ENCODE measurements around the gene PCOLCE2. TPM values are rescaled to one million over a fixed set of nuclear protein-coding genes. Genes with fewer than 3 reads are reported as not detected.
A peak's percentile ranks its signal among the peaks of the same experiment; 100 is the strongest.

The PCOLCE2 gene
- total and polyA plus RNA-seq, 5 donors = 110 to 172 (median 128) TPM

- peaks cover 2% of the 10 kb centered on the region for H3K9me3 ChIP-seq (ENCODE audit: control insufficient read depth, low read length)
- intact Hi-C loops (cut with DNase I) = no loop called here
- ATAC-seq = no peak
- 59% methylated on average over 2 of the region's 2 CpGs for WGBS
- DNase-seq = no peak
- H3K27ac ChIP-seq (ENCODE audit: low read length) = no peak overlapping the region
- H3K4me1 ChIP-seq (ENCODE audit: control insufficient read depth, insufficient read depth, low read length) = no peaks in the 10 kb centered on the region
- no peak overlapping the region for H3K4me3 ChIP-seq (ENCODE audit: low read length)
- no peaks in the 10 kb centered on the region for H3K27me3 ChIP-seq (ENCODE audit: control insufficient read depth, insufficient read depth)
Observed at GRCh38 chr3:142839831-142840230, 49.1 kb downstream of the PCOLCE2 start.

DNA sequence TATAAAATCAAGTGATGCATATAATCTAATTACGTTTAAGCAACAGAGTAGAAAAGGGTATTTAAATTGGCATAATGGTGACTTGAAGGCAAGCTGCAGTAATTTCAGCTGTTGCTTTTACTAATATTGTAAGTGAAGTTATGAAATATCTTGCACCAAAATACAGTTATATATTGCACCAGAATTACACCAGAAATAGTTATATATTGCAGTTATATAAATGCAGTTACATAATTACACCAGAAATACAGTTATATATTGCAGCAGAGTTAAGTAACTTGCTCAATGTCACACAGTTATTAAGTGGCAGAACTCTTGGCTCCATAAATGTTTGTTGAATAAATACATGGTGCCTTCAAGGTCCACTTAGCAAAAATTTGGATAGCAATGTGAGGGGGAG, 51.4 kb downstream of the PCOLCE2 start:
- 90% methylated on average over 1 of the region's 1 CpG for WGBS
- intact Hi-C loops (cut with DNase I) = no loop called here
- DNase-seq = no peak
- no peaks in the 10 kb centered on the region for H3K27me3 ChIP-seq (ENCODE audit: control insufficient read depth, insufficient read depth)
- H3K27ac ChIP-seq (ENCODE audit: low read length) = no peak overlapping the region
- H3K4me1 ChIP-seq (ENCODE audit: control insufficient read depth, insufficient read depth, low read length) = no peaks in the 10 kb centered on the region
- ATAC-seq = no peak
- H3K4me3 ChIP-seq (ENCODE audit: low read length) = no peak overlapping the region
- peaks cover 2% of the 10 kb centered on the region for H3K9me3 ChIP-seq (ENCODE audit: control insufficient read depth, low read length)

DNA sequence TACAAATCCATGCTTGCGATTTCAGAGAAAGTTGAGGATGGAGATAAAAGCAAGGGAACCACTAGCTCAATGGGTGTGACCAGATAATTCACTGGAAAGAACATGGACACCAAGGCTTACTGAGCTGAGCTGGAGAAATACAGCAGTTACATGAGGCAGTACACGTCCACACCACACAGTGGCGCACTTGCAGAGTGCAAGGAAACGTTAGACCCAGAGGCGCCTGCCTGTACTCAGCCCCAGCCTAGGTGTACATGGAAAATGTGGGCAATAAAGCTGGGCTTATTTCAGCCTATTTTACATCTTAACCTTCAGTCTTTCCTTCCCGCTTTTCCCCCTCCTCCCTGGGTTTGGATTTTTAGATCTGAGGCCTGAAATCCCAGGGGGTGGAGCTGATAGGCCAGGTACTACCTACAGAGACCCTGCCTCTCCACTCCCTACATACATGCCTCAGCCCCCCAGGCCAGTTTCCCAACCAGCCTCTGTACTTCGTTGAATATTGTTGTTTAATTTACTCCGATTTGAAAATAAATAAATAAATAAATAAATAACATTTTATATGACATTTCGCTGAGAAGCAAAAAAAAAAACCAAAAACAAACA, 60.1 kb downstream of the PCOLCE2 start:
- Histone ChIP-seq H3K4me3 (ENCODE audit: low read length) (no peak overlapping the region), H3K27me3 (ENCODE audit: control insufficient read depth, insufficient read depth) (no peaks in the 10 kb centered on the region), H3K27ac (ENCODE audit: low read length) (no peak overlapping the region), H3K9me3 (ENCODE audit: control insufficient read depth, low read length) (no peaks in the 10 kb centered on the region), H3K4me1 (ENCODE audit: control insufficient read depth, insufficient read depth, low read length) (no peaks in the 10 kb centered on the region)
- WGBS = 24% methylated on average over 9 of the region's 9 CpGs
- DNase-seq (peak; percentile 80 to 94 (median 89)), ATAC-seq (peak; percentile 94 to 95)
- intact Hi-C loops (cut with DNase I) = loop anchor here in 3 of 4 donors (5.0 to 10.0 kb wide), 2 partner anchors 163 to 234 kb away; partner anchors contain the start of gene PLS1 (in 1 of the 3)

DNA sequence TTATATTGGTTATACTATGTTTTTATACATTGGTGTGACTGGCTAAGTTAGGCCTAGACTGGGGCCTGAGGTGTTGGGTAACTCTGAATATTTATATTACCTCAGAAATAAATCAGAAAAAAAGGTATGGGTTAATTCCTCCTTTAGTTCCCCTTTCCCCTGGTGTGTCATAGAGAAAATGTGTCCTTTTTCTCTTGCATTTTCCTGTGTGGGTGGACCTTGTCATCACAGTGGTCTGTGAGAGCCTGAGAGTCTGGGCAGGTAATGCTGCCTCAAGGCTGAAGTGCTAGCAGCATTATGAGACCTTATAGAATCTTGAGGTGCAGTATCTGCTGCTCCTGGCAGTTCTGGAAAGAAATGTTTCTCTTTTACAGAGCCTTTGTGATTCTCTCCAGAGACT, 69.7 kb downstream of the PCOLCE2 start:
- Histone ChIP-seq H3K9me3 (ENCODE audit: control insufficient read depth, low read length) (no peaks in the 10 kb centered on the region), H3K4me3 (ENCODE audit: low read length) (no peak overlapping the region), H3K27me3 (ENCODE audit: control insufficient read depth, insufficient read depth) (no peaks in the 10 kb centered on the region), H3K4me1 (ENCODE audit: control insufficient read depth, insufficient read depth, low read length) (peaks cover 3% of the 10 kb centered on the region), H3K27ac (ENCODE audit: low read length) (no peak overlapping the region)
- DNase-seq = no peak
- ATAC-seq = no peak
- intact Hi-C loops (cut with DNase I) = no loop called here

DNA sequence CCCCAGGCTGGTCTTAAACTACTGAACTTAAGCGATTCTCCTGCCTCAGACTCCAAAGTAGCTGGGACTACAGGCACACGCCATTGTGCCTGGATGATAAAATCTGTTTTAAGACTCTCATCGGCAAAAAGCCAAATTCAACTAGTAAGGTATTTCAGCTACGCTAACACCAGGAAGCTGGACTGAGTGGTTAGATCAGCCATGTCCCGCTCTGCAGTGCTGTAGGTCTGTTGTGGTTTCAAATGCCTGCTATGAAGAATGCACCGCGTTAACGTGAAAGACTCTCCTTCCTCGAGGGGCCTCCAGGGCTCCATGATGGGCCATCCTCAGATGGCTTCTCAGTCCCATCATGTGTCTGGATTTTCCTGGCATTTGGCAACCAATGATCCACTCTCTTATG, 70.2 kb downstream of the PCOLCE2 start:
- Histone ChIP-seq H3K4me1 (ENCODE audit: control insufficient read depth, insufficient read depth, low read length) (peaks cover 3% of the 10 kb centered on the region), H3K4me3 (ENCODE audit: low read length) (no peak overlapping the region), H3K27ac (ENCODE audit: low read length) (no peak overlapping the region), H3K9me3 (ENCODE audit: control insufficient read depth, low read length) (no peaks in the 10 kb centered on the region), H3K27me3 (ENCODE audit: control insufficient read depth, insufficient read depth) (no peaks in the 10 kb centered on the region)
- intact Hi-C loops (cut with DNase I) = no loop called here
- DNase-seq (no peak), ATAC-seq (no peak)
- WGBS = 88% methylated on average over 9 of the region's 9 CpGs

GRCh38 chr3:142817897-142818296, 71.0 kb downstream of the PCOLCE2 start:
- ATAC-seq = peak; percentile 45 to 68
- 37% methylated on average over 7 of the region's 7 CpGs for WGBS

DNA sequence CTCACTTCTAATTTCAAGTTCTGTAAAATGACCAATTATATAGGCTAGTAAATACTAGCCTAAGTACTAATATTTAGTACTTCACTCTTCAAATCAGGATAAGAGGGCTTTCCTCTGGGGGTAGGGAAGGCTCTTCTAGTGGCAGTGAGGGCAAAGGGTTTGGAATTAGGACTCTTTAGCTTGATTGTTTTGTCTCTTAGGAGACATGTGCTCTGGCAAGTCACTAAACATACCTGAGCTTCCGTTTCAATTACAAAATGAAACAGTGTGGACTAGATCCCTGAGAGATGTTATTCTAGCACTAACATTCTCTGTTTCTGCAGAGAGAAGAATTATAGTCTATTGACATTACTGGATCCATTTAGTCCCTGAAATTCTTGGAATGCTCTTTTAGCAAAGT, 71.5 kb downstream of the PCOLCE2 start:
- Histone ChIP-seq H3K9me3 (ENCODE audit: control insufficient read depth, low read length) (no peaks in the 10 kb centered on the region), H3K4me1 (ENCODE audit: control insufficient read depth, insufficient read depth, low read length) (peaks cover 3% of the 10 kb centered on the region), H3K4me3 (ENCODE audit: low read length) (no peak overlapping the region), H3K27me3 (ENCODE audit: control insufficient read depth, insufficient read depth) (no peaks in the 10 kb centered on the region), H3K27ac (ENCODE audit: low read length) (no peak overlapping the region)
- intact Hi-C loops (cut with DNase I) = no loop called here
- ATAC-seq (peak in 1 of 2 donors; percentile 51), DNase-seq (no peak)
- 48% methylated on average over 1 of the region's 1 CpG for WGBS

More at GRCh38 chr3:142817897-142818296, 71.0 kb downstream of the PCOLCE2 start:
- intact Hi-C loops (cut with DNase I) = no loop called here
- H3K4me3 ChIP-seq (ENCODE audit: low read length) = no peak overlapping the region
- H3K27me3 ChIP-seq (ENCODE audit: control insufficient read depth, insufficient read depth) = no peaks in the 10 kb centered on the region
- H3K27ac ChIP-seq (ENCODE audit: low read length) = no peak overlapping the region
- no peaks in the 10 kb centered on the region for H3K9me3 ChIP-seq (ENCODE audit: control insufficient read depth, low read length)
- DNase-seq = no peak
- H3K4me1 ChIP-seq (ENCODE audit: control insufficient read depth, insufficient read depth, low read length) = peaks cover 3% of the 10 kb centered on the region

DNA sequence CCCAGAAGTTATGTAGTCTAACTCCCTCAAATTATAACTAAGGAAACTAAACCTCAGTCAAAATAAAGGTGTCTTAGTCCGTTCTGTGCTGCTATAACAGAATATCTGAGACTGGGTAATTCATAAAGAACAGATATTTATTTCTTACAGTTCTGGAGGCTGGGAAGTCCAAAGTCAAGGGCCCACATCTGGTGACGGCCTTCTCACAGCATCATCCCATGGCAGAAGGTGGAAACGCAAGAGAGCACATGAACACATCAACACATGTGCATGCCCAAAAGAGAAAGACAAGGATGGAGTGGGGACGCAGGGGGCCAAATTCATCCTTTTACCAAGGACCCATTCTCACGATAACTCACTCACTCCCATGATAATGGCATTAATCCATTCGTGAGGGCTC, 73.1 kb downstream of the PCOLCE2 start:
- DNase-seq (no peak), ATAC-seq (no peak)
- intact Hi-C loops (cut with DNase I) = no loop called here
- no peak overlapping the region for H3K27ac ChIP-seq (ENCODE audit: low read length)
- no peaks in the 10 kb centered on the region for H3K27me3 ChIP-seq (ENCODE audit: control insufficient read depth, insufficient read depth)
- H3K9me3 ChIP-seq (ENCODE audit: control insufficient read depth, low read length) = no peaks in the 10 kb centered on the region
- H3K4me1 ChIP-seq (ENCODE audit: control insufficient read depth, insufficient read depth, low read length) = peaks cover 3% of the 10 kb centered on the region
- H3K4me3 ChIP-seq (ENCODE audit: low read length) = no peak overlapping the region
- 94% methylated on average over 6 of the region's 6 CpGs for WGBS

DNA sequence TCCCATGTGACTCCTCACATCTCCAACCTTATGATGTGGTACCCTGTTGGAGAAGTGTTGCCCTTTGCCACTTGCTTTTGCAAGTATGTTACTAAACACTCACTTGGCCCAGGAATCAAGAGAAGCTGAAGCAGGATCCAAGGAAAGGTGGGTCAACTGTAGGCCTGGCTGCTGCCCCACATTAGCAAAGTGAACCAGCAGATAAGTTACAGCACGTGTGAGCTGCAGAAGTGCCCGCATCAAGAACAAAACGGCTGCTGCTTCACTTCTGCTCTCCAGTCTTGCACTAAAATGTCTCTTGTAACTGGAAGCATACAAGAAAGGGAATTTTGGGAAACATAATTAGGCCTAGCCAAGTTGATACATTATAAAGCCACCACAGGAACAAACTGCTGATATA, 79.6 kb downstream of the PCOLCE2 start:
- Histone ChIP-seq H3K27ac (ENCODE audit: low read length) (no peak overlapping the region), H3K4me1 (ENCODE audit: control insufficient read depth, insufficient read depth, low read length) (peaks cover 2% of the 10 kb centered on the region), H3K27me3 (ENCODE audit: control insufficient read depth, insufficient read depth) (no peaks in the 10 kb centered on the region), H3K9me3 (ENCODE audit: control insufficient read depth, low read length) (no peaks in the 10 kb centered on the region), H3K4me3 (ENCODE audit: low read length) (no peak overlapping the region)
- 61% methylated on average over 3 of the region's 3 CpGs for WGBS
- ATAC-seq (no peak), DNase-seq (no peak)
- intact Hi-C loops (cut with DNase I) = no loop called here

DNA sequence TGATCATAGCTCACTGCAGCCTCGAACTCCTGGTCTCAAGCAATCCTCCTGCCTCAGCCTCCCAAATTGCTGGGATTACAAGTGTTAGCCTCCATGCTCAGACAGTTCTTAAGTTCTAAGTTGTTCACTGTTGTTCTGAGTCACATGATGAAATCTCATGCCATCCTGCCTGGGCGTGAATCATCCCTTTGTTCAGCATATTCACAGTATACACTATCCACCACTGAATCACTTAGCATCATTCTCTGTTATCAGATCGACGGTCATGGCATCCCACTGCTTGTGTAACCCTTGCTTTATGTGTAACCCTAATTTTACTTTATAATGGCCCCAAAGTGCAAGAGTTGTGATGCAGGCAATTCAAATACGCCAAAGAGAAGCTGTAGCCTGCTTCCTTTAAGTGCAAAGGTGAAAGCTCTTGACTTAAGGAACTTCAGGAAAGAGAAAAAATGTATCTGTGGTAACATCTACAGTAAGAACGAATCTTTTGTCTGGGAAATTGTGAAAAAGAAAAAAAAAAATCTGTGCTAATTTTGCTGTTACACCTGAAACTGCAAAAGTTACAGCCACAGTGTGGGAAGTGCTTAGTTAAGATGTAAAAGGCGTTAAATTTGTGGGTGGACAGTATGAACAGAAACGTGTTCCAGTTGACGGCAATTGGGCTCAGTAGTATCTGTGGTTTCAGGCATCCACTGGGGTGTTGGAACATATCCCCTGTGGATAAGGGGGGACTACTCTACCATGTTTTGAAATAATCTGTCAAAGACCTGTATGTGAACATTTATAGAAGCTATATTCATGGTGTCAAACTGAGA, 80.6 kb downstream of the PCOLCE2 start:
- Histone ChIP-seq H3K9me3 (ENCODE audit: control insufficient read depth, low read length) (no peaks in the 10 kb centered on the region), H3K27me3 (ENCODE audit: control insufficient read depth, insufficient read depth) (no peaks in the 10 kb centered on the region), H3K4me3 (ENCODE audit: low read length) (no peak overlapping the region), H3K4me1 (ENCODE audit: control insufficient read depth, insufficient read depth, low read length) (peaks cover 2% of the 10 kb centered on the region), H3K27ac (ENCODE audit: low read length) (no peak overlapping the region)
- WGBS = 89% methylated on average over 9 of the region's 9 CpGs
- intact Hi-C loops (cut with DNase I) = no loop called here
- ATAC-seq (no peak), DNase-seq (no peak)

- Histone ChIP-seq H3K27ac (ENCODE audit: low read length) (no peak overlapping the region), H3K4me3 (ENCODE audit: low read length) (no peak overlapping the region), H3K9me3 (ENCODE audit: control insufficient read depth, low read length) (no peaks in the 10 kb centered on the region), H3K4me1 (ENCODE audit: control insufficient read depth, insufficient read depth, low read length) (no peaks in the 10 kb centered on the region), H3K27me3 (ENCODE audit: control insufficient read depth, insufficient read depth) (no peaks in the 10 kb centered on the region)
- DNase-seq (no peak), ATAC-seq (no peak)
- intact Hi-C loops (cut with DNase I) = no loop called here
- 63% methylated on average over 1 of the region's 1 CpG for WGBS
Observed at GRCh38 chr3:142802891-142803290, 86.0 kb downstream of the PCOLCE2 start.

All from right cardiac atrium (tissue), 5 donors.